PFSK-1 (cell line): ENCODE measurements around the gene TLE3.

Experiments
- FOXP2 ChIP-seq: optimal IDR thresholded peaks from 2 replicates; pipeline ENCODE3; 2011; ENCODE audit warnings: borderline replicate concordance, control low read depth, inconsistent platforms; ENCODE audit not compliant: insufficient read depth; ENCODE audit errors: extremely low read length, extremely low read depth
- POLR2AphosphoS5 ChIP-seq: IDR thresholded peaks from 2 replicates; pipeline ENCODE4 v1.6.1; 2012; ENCODE audit warnings: low read depth, mild to moderate bottlenecking, control low read depth, low read length, moderate library complexity
- REST ChIP-seq, 2 experiments: IDR thresholded peaks; 2 replicates each; pipeline versions ENCODE4 v1.6.1 to v1.8.0; 2011 to 2012; ENCODE audit warnings: low read depth in 2 of 2, low read length in 2 of 2, control low read depth in 1 of 2, inconsistent platforms in 1 of 2, mild to moderate bottlenecking in 1 of 2, moderate library complexity in 1 of 2; ENCODE audit not compliant: insufficient read depth in 1 of 2
- SIN3A ChIP-seq: IDR thresholded peaks from 2 replicates; pipeline ENCODE4 v1.6.1; 2012; ENCODE audit warnings: mild to moderate bottlenecking, low read length, moderate library complexity, borderline replicate concordance; ENCODE audit not compliant: insufficient read depth
- TAF1 ChIP-seq: IDR thresholded peaks from 2 replicates; pipeline ENCODE4 v1.6.1; 2012; ENCODE audit warnings: low read length, control low read depth, borderline replicate concordance; ENCODE audit not compliant: insufficient read depth

GRCh38 chr15:70098461-70099166, 897 bp upstream of the TLE3 start:
- TF ChIP-seq REST (IDR thresholded peaks at IDR 0.05; ENCODE audit: insufficient read depth in 1 of 2, low read depth in 2 of 2, low read length in 2 of 2) (no peak; a peak in 1 of 4 replicates), POLR2AphosphoS5 (no peak), FOXP2 (no peak), SIN3A (0 out of 2 replicates have a peak, but pooled peaks have one; percentile 32), TAF1 (no peak; the same call in 1 of the 2 replicates)
